ENCODE results near the gene DDIT4L.
"Not testable (repeated sequence)": the region's sequence is repeated elsewhere in the genome, so short reads cannot be mapped to it uniquely, and the experiment has no call there.

Gene DDIT4L

DNA sequence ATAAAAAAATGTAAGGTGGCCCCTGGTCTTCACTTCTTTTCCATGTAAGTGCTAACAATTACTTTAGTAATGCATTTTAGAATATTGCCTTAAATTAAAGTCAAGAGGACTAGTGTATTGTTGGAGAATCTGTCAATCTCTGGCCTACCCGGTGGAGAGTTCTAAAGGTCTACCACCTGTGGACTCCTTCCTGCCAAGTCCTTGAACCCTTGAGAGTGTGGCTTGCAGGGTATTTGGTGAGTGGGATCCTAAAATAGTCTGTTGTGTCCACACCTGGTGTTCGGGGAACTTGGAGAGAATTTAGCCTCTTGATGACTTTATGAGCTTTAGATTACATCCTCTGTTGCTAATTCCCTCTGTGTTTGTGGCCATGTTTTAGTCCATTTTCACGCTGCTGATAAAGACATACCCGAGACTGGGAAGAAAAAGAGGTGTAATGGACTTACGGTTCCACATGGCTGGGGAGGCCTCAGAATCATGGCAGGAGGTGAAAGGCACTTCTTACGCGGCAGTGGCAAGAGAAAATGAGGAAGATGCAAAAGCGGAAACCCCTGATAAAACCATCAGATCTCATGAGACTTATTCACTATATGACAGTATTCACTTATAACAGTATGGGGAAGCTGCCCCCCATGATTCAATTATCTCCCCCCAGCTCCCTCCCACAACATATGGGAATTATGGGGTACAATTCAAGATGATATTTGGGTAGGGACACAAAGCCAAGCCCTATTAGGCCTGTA lies 23.8 kb downstream of the DDIT4L start:
- DNase-seq (ENCODE audit: low read depth in 3 of 3): no peak

DNA sequence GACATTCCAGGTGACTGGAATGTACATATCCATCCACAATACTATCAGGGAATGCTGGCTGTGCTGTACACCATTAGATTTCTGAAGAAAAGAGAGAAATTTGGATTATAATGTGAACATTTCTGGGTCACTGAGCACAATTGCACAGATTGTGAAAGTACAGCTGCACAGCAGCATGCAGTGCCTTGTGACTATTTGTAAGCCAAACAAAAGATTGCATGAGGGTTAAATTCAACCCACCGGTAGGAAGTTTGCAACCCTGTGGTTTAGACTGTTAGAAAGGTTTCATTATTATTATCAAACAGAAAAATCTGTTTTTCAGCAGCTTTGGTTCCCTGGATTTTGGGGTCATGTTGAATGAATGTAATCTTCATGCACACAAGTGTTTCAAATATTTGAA lies 24.5 kb downstream of the DDIT4L start:
- DNase-seq (ENCODE audit: low read depth in 3 of 3): no peak

DNA sequence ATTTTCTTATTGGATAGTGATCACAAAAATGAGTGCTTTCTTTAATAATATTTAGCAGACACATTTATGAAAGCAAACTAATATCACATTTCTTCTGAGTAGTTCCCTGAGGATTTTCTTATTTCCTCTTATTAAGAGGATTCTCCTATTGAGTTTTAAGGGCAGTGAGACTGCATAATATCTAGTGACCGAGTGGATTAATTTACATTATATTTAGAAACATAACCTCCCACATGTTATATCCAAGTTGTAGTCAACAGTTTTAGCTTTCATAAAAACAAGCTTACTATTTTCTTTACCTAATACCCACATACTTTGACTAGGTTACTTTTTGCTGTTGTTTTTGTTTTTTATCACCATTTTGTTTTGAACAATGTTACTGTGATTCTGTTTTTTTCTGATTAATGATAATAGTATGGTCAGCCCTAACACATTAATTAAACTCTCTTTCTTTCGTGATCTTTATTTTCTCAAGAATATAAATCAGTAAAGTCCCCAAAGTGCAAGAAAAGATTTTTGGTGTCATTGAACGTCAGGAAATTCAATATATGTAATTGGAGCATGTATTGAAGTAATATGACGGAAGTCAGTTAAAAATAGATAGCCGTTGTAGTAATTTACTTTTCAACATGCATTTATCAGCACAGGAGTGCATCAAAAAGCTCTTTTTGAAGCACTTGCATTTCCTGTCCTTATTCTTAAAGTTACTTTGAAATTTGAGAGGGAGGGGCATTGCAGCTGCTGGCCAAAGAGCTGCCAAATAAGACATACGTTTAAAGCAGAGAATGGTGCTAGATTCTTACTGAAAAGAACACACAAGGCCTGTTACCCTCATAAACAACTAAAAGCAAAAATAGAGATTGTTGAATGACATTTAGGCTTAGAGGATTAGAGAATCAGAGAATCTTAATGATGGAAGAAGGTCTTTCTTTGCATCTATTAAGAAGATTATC lies 25.2 kb downstream of the DDIT4L start:
- no peak for DNase-seq (ENCODE audit: low read depth in 3 of 3)

DNA sequence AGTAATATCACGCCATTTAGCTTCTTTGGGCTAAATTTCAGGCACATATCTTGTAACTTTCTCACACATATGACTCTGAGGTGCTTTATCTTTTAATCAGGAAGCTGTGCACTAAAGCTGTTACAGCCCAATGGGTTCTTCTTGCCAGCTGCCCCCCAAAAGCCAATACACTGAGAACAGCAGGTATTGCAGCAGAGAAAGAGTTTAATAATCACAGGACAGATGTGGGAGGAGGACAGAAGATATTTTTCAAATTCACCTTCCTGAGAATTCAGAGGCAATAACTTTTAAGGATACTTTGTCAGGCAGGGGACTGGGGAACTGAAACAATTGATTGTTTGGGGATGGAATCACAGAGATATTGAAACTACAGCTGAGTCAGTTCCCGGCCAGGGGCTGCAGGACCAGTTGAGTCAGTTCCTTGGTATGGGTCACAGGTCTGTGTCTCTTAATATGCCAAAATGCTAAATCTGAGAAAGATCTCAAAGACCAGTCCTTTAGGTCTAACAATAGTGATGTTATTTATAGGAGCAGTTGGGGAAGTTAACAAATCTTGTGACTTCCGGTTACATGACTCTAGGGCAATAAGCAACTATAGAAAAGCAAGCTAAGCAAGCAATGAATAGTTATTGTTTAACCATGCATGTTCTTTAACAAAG lies 28.1 kb downstream of the DDIT4L start:
- DNase-seq (ENCODE audit: low read depth in 3 of 3): no peak

DNA sequence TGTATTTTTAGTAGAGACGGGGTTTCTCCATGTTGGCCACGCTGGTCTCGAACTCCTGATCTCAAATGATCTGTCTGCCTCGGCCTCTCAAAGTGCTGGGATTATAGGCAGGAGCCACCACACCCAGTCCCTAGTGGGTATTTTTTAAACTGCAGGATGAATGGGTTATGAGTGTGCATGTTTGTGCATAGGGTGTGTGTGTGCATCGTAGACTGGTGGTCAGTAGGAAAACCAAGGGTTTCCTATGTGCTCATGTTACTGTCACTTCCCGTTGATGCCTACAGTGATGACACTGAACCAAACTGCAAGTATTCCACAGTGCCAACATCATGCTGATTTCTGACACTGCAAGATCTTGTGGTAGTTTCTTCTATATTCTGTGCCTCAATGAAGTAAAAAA lies 41.1 kb downstream of the DDIT4L start:
- DNase-seq (ENCODE audit: low read depth in 3 of 3): no peak

DNA sequence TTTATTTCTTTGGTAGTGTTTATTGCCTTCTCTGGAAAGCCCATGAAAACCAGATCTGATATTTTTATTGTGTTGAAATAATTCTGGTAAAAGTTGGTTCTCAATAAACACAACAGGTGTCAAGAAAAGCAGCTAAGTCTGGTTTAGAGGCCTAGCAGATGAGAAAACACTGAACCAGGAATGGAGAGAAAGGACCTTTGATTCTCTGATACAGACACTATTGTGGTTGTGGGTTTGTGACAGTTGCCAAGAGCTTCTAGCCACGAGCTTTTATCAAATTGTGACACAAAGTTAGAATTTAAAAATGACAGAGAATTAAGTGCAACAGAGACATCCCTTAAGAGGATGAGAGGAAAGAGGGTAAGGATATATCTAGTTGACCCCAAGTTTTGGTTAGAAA lies 42.6 kb downstream of the DDIT4L start:
- DNase-seq (ENCODE audit: low read depth in 3 of 3): no peak

DNA sequence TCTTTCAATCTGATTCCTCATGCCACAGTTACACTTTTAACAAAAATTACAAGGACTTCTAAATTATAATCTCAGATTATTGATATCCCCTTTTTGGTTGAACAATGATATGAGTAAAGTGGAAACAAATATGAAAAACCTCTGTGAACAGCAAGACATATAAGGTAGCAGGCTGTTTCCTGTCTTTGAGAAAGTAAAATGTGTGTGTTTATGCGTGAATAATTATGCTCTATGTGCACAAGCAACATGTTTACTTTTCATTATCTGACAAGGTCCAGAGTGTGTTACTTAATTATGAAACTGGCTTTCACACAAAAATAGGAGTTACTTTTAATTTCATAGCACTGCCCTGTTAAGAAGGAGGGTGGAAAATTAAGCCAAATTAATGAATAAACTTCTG lies 43.1 kb downstream of the DDIT4L start:
- DNase-seq (ENCODE audit: low read depth in 3 of 3): no peak

DNA sequence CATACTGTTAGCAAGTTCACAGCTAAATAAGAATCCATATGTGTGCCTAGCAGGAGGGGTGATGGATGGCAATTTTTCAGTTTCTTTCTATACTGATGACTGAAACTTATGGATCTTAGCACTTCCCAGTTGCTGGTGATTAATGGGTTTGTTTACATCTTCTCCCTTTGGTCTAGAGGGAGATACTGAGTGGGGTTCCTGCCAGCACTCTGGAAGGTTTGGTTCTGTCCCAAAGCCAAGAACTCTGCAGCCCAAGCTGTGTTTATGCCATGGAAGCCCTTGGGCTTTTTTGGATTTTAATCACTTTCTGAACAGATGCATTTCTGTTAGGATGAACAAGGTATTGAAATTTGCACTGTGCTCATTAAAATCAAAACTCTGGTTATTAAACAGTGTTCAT lies 43.5 kb downstream of the DDIT4L start:
- DNase-seq (ENCODE audit: low read depth in 3 of 3): no peak

DNA sequence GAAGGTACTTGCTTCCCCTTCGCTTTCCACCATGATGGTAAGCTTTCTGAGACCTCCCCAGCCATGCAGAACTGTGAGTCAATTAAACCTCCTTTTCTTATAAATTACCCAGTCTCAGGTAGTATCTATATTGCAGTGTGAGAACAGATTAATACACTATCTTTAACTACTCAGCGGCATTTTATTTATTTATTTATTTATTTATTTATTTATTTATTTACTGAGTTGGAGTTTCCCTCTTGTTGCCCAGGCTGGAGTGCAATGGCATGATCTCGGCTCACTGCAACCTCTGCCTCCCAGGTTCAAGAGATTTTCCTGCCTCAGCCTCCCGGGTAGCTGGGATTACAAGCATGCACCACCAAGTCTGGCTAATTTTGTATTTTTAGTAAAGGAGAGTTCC lies 52.9 kb downstream of the DDIT4L start:
- not testable (repeated sequence) for DNase-seq (ENCODE audit: low read depth in 3 of 3)

All from stimulated activated CD4-positive, alpha-beta T cell treated with anti-CD3 and anti-CD28 coated beads, TNF-alpha, amount 100 ng/mL, for 48 hours (primary cell).